Suprapubic skin (tissue), 4 donors: Measurements from ENCODE around the gene HNRNPF.

Experiments
- CTCF ChIP-seq, 2 donors: fragments of 200-600 bp in 1 of 2; fragments of 450-650 bp in 1 of 2; sonication (generic) in 1 of 2; IDR thresholded peaks; one replicate each; pipeline ENCODE4 v1.5.1; 2016 to 2019; ENCODE audit warnings: antibody characterized with exemption in 2 of 2, mild to moderate bottlenecking in 1 of 2, moderate library complexity in 1 of 2
- EP300 ChIP-seq: sonication (generic); formaldehyde crosslinking; IDR thresholded peaks from one replicate; pipeline ENCODE4 v1.6.1; 2017; ENCODE audit warnings: antibody characterized with exemption
- POLR2A ChIP-seq, 2 donors: fragments of 450-650 bp; IDR thresholded peaks; one replicate each; pipeline ENCODE4 v1.6.1; 2017; ENCODE audit warnings: antibody characterized with exemption in 2 of 2, mild to moderate bottlenecking in 2 of 2, moderate library complexity in 2 of 2
- POLR2AphosphoS5 ChIP-seq, 3 donors: sonication (generic); formaldehyde crosslinking; IDR thresholded peaks; one replicate each; pipeline ENCODE4 v1.6.1; 2017; ENCODE audit warnings: antibody characterized with exemption in 3 of 3

- no peak for TF ChIP-seq CTCF (IDR thresholded peaks at IDR 0.05)
- no peak for TF ChIP-seq EP300
- TF ChIP-seq POLR2A (IDR thresholded peaks at IDR 0.05), result no peak
- no peak for TF ChIP-seq POLR2AphosphoS5 (IDR thresholded peaks at IDR 0.05)
Observed at GRCh38 chr10:43421201-43421507, 12.2 kb upstream of the HNRNPF start.
